B cell (primary cell): ENCODE results near the gene NPFF.

Experiments used
- CTCF ChIP-seq: fragments of 200-600 bp; IDR thresholded peaks from one replicate; pipeline ENCODE4 v1.8.0; 2022; ENCODE audit warnings: antibody characterized with exemption, mild to moderate bottlenecking
- EZH2 ChIP-seq: IDR thresholded peaks from 2 replicates; pipeline ENCODE4 v1.6.1; 2012; ENCODE audit warnings: borderline replicate concordance, low read depth, mild to moderate bottlenecking, moderate library complexity, low read length; ENCODE audit not compliant: insufficient read depth, poor library complexity, severe bottlenecking

- TF ChIP-seq CTCF = no peak
- no peak for TF ChIP-seq EZH2
Measured at GRCh38 chr12:53464685-53465418, 42.4 kb downstream of the NPFF start.
